ENCODE results near the gene PTPMT1.

- TF ChIP-seq, protein P1, sequence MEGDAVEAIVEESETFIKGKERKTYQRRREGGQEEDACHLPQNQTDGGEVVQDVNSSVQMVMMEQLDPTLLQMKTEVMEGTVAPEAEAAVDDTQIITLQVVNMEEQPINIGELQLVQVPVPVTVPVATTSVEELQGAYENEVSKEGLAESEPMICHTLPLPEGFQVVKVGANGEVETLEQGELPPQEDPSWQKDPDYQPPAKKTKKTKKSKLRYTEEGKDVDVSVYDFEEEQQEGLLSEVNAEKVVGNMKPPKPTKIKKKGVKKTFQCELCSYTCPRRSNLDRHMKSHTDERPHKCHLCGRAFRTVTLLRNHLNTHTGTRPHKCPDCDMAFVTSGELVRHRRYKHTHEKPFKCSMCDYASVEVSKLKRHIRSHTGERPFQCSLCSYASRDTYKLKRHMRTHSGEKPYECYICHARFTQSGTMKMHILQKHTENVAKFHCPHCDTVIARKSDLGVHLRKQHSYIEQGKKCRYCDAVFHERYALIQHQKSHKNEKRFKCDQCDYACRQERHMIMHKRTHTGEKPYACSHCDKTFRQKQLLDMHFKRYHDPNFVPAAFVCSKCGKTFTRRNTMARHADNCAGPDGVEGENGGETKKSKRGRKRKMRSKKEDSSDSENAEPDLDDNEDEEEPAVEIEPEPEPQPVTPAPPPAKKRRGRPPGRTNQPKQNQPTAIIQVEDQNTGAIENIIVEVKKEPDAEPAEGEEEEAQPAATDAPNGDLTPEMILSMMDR (IDR thresholded peaks at IDR 0.05): no peak
- TF ChIP-seq POLR2A (IDR thresholded peaks at IDR 0.05): no peak
Observed at GRCh38 chr11:47592970-47593369, 27.6 kb downstream of the PTPMT1 start.
